Cardiac muscle cell (in vitro differentiated cells and primary cell): ENCODE results near the gene TK2. TPM values are rescaled to one million over a fixed set of nuclear protein-coding genes. Genes with fewer than 3 reads are reported as not detected.
A peak's percentile ranks its signal among the peaks of the same experiment; 100 is the strongest.

Experiments used
- DNase-seq, 2 donors: peaks; one replicate each; pipeline versions ENCODE4 v3.0.0 to v3.0.0-alpha.2; 2010 to 2017; ENCODE audit warnings: low read depth in 1 of 2, low spot score in 1 of 2
- H3K27ac ChIP-seq: fragments of 200-600 bp; sonication (generic); 2 replicates; pipeline ENCODE4 v1.5.1; 2016
- H3K27me3 ChIP-seq: fragments of 200-600 bp; sonication (generic); 2 replicates; pipeline ENCODE4 v1.6.0; 2016; ENCODE audit warnings: control low read depth
- H3K36me3 ChIP-seq: fragments of 200-600 bp; sonication (generic); 2 replicates; pipeline ENCODE4 v1.5.1; 2016; ENCODE audit warnings: control low read depth
- H3K4me1 ChIP-seq: fragments of 200-600 bp; sonication (generic); 2 replicates; pipeline ENCODE4 v1.8.1; 2017; ENCODE audit warnings: low read depth, mild to moderate bottlenecking, mixed run types
- H3K4me3 ChIP-seq: fragments of 200-600 bp; sonication (generic); 2 replicates; pipeline ENCODE4 v1.5.1; 2016; ENCODE audit warnings: mild to moderate bottlenecking
- H3K9me3 ChIP-seq: fragments of 200-600 bp; sonication (generic); 2 replicates; pipeline ENCODE4 v1.5.1; 2017; ENCODE audit warnings: low read depth, mild to moderate bottlenecking, control low read depth
- polyA plus RNA-seq: library from polyadenylated mRNA; unstranded; fragments of >200 nt; fragmentation: Nextera tagmentation; extraction: Ambion mirVana; gene quantifications from 2 replicates; pipeline ENCODE4 v1.2.1, GENCODE V29; 2016
- total RNA-seq: library from RNA; depleted of rRNA; stranded (reverse); fragments of >200 nt; gene quantifications from 2 replicates; pipeline ENCODE4 v1.2.3, GENCODE V29; 2016
- TF ChIP-seq, protein P1 (sequence below): IDR thresholded peaks from 2 replicates; pipeline ENCODE4 v1.5.1; 2012; ENCODE audit warnings: low read depth, mild to moderate bottlenecking, low read length

TK2 gene
- total and polyA plus RNA-seq, 2 experiments from 2014 or later = 19.8 to 20.9 TPM

DNA sequence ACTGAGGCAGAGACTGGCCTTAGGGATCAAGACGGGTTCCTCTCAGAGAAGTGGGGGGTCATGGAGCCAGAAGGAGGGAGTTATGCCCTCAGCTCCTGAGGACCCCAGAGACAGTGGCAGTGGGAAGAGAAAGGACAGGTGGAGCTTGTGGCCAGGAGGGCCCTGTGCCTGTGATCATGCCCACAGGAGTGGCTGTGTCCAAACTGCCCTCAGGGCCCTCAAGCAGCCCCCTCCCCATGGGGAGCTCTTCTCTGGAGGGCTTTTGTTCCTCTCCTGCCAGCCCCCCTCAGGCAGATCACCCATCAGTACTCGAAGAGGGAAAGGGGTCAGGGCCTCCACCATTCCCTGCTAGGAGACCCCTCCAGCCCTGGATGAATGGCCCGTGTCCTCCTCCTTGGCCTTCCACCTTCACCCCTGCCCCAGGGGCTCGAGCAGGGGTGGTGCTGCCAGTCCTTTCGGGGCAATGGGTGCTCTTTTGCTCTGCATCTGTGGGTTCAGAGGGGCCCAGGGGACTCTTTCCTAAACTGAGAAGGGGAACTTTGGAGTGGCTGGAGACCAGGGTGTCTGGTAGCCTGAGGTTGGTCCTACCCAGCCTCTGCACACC lies 70.2 kb downstream of the TK2 start:
- Histone ChIP-seq H3K4me1 (no peaks in the 10 kb centered on the region), H3K36me3 (no peaks in the 10 kb centered on the region), H3K27me3 (peaks cover 6% of the 10 kb centered on the region), H3K27ac (no peak overlapping the region), H3K9me3 (no peaks in the 10 kb centered on the region), H3K4me3 (no peak overlapping the region)
- TF ChIP-seq, protein P1, sequence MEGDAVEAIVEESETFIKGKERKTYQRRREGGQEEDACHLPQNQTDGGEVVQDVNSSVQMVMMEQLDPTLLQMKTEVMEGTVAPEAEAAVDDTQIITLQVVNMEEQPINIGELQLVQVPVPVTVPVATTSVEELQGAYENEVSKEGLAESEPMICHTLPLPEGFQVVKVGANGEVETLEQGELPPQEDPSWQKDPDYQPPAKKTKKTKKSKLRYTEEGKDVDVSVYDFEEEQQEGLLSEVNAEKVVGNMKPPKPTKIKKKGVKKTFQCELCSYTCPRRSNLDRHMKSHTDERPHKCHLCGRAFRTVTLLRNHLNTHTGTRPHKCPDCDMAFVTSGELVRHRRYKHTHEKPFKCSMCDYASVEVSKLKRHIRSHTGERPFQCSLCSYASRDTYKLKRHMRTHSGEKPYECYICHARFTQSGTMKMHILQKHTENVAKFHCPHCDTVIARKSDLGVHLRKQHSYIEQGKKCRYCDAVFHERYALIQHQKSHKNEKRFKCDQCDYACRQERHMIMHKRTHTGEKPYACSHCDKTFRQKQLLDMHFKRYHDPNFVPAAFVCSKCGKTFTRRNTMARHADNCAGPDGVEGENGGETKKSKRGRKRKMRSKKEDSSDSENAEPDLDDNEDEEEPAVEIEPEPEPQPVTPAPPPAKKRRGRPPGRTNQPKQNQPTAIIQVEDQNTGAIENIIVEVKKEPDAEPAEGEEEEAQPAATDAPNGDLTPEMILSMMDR = no peak
- DNase-seq = no peak

DNA sequence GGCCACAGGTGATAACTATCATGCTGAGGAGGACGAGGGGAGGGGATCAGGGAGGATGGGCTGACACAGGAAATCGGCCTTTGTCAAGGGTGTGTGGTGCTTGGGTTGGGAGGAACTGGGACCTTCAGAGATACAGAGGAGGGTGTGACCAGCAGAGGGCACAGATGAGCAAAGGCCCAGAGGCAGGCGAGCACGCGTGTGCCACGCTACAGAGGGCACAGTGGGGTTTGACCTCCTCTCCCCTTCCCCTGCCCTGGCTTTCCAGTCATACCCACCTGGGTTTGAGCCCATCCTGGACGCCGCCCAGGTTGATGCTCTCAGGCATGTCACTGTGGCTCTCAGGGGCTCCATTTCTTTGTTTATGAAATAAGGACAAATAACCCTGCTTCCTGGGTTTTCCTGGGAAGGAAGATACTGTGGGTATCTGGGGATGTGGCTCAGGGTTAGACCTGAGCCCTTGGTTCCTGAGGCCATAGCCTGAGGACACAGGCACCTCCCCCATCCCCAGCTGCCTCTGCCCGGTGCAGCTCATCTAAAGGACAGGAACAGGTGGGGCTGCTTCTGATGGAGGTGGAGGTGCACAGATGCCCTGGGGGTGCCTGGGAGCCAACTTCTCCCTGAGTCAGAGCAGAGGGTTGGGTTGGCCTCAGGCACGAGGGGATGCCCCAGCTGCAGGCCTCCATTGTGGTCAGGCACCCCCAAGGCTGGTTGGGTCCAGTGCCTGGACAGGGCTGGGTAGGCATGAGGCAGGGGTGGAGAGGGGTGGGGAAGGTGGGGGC lies 71.0 kb downstream of the TK2 start:
- H3K9me3 ChIP-seq = no peaks in the 10 kb centered on the region
- peak; percentile 51 to 65 for DNase-seq
- no peak overlapping the region for H3K4me3 ChIP-seq
- peaks cover 7% of the 10 kb centered on the region for H3K27me3 ChIP-seq
- no peaks in the 10 kb centered on the region for H3K4me1 ChIP-seq
- TF ChIP-seq, protein P1 = peak; percentile 84
- H3K36me3 ChIP-seq = no peaks in the 10 kb centered on the region
- H3K27ac ChIP-seq = no peak overlapping the region

DNA sequence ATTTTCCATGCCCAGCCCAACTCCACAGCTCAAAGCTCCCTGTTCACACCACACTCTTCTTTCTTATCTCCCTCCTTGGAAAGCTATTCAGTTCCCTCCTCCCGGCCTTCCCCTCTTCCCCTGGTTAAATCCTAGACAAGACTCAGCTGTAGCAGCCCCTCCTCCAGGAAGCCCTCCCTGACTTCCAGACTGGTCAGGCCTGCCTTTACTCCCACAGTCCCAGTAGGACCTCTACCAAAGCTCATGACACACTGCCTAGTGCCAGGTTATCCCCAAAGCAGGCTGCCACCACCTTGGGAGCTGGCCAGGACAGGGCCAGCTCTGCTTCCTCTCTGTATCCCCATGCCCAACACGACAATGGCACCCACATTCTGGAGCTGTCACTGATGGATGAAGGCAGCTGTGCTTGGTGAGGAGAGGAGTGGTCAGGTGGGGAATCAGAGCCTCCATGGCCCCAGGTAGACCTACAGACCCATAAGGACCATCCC lies 72.8 kb downstream of the TK2 start:
- H3K9me3 ChIP-seq = no peaks in the 10 kb centered on the region
- no peak overlapping the region for H3K4me3 ChIP-seq
- no peaks in the 10 kb centered on the region for H3K4me1 ChIP-seq
- DNase-seq = peak in 1 of 2 donors; percentile 31
- TF ChIP-seq, protein P1 = no peak
- H3K27me3 ChIP-seq = peaks cover 7% of the 10 kb centered on the region
- no peak overlapping the region for H3K27ac ChIP-seq
- no peaks in the 10 kb centered on the region for H3K36me3 ChIP-seq

DNA sequence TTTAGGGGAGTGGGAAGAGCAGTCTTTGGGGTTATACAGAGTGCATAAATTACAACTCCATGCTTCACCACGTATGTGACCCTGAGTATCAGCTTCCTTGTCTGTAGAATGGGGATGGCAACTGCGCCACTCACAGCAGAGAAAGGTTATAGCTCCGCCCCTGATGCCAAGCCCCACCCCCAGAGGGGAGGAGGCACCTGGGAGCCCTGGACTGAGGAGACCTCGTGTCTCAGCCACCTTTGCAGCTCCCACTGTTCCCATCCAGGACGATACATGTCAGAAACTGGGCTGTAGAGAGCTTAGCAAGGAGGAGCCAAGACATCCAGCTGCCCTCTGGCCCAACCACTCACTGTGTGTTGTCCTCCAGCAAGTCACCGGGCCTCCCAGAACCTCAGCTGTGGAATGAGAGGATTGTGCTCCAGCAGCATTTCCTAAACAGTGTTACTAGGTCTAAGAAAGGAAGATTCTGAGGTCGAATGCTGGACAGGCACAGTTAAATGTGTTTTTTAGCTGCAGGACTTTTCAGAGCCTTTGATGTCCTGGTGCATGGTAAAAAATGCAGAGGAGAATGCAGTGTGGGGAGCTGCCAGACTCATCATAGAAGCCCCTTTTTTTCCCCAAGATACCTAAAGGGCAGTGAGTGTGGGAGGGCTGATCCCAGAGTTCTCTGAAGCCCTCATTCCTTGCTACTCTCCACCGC lies 73.4 kb downstream of the TK2 start:
- peak in 1 of 2 donors; percentile 23 for DNase-seq

DNA sequence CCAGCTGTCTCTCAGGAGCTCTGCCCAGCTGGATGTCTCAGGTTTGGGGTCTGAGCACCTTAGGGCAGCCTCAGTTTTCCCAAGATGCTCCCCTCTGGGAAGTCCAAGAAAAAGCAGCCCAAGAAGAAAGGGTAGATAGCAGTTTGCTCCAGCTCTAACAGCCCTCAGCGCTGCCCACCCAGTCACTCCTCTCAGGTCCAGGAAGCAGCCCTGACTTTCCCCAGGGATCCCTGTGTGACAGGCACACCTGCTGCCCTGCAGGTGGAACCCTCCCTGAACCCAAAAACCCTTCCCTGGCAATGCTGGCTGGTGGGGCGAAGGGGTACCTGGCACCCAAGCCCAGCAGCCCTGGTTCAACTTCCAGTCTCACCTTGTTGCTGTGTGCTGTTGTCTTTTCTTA lies 74.7 kb downstream of the TK2 start:
- H3K9me3 ChIP-seq = no peaks in the 10 kb centered on the region
- no peaks in the 10 kb centered on the region for H3K4me1 ChIP-seq
- TF ChIP-seq, protein P1 = no peak

More for the DNA sequence above, 73.4 kb downstream of the TK2 start:
- TF ChIP-seq, protein P1 = no peak
- H3K4me1 ChIP-seq = no peaks in the 10 kb centered on the region
- H3K27ac ChIP-seq = no peak overlapping the region
- H3K36me3 ChIP-seq = no peaks in the 10 kb centered on the region
- no peak overlapping the region for H3K4me3 ChIP-seq
- H3K9me3 ChIP-seq = no peaks in the 10 kb centered on the region
- peaks cover 7% of the 10 kb centered on the region for H3K27me3 ChIP-seq

More for the DNA sequence above, 74.7 kb downstream of the TK2 start:
- DNase-seq = no peak
- peaks cover 7% of the 10 kb centered on the region for H3K27me3 ChIP-seq
- H3K27ac ChIP-seq = no peak overlapping the region
- no peak overlapping the region for H3K4me3 ChIP-seq
- H3K36me3 ChIP-seq = no peaks in the 10 kb centered on the region
